LNCAP (cell line): ENCODE data around the gene CCSER1.

Experiments
- CTCF ChIP-seq: fragments of 450-650 bp; IDR thresholded peaks from 2 replicates; pipeline ENCODE4 v1.5.1; 2017; ENCODE audit warnings: mild to moderate bottlenecking

Gene CCSER1

GRCh38 chr4:91622925-91623602, 1495.9 kb downstream of the CCSER1 start:
- TF ChIP-seq CTCF = no peak

- TF ChIP-seq CTCF = no peak
Observed at GRCh38 chr4:91630054-91630453, 1502.9 kb downstream of the CCSER1 start.

- no peak for TF ChIP-seq CTCF
Observed at GRCh38 chr4:91630764-91631163, 1503.6 kb downstream of the CCSER1 start.

- TF ChIP-seq CTCF = no peak
Observed at GRCh38 chr4:91631335-91631734, 1504.1 kb downstream of the CCSER1 start.

- no peak for TF ChIP-seq CTCF
Observed at GRCh38 chr4:91636083-91636482, 1508.9 kb downstream of the CCSER1 start.
